GM18868 (cell line): Measurements from ENCODE around the gene ZC3H7B.
"Not testable (repeated sequence)": the region's sequence is repeated elsewhere in the genome, so short reads cannot be mapped to it uniquely, and the experiment has no call there.

Source experiments
- ATAC-seq: cut with Tn5 transposase; IDR thresholded peaks from one replicate; pipeline ENCODE4 v1.9.1; 2021; ENCODE audit warnings: mild to moderate bottlenecking, moderate library complexity; ENCODE audit not compliant: unreplicated experiment

Gene ZC3H7B

GRCh38 chr22:41377846-41378245 is 76.5 kb downstream of the ZC3H7B start:
- ATAC-seq = no peak

DNA sequence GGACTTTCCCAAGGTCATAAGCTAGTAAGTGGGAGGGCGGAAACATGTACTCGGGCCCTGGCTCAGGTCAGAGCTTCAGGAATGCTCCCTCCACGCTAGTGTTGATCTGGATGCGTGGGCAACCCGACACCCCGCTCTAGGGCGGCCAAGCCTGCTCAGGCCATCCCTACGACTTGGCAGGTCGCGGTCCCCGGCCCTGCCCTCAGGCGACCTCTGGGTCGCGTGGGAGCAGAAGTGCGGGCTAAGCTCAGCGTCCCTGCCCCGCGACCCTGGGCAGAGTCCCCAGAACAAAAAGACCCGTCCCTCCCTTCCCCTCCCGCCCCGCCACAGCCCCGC is 79.6 kb downstream of the ZC3H7B start:
- ATAC-seq = peak; percentile 8

GRCh38 chr22:41381329-41382097 is 80.2 kb downstream of the ZC3H7B start, which contains the start of gene TEF:
Gene TEF (plus strand): TSS chr22:41381942. CDS start chr22:41382045, 103 bp downstream.
- ATAC-seq = peak; percentile 84

DNA sequence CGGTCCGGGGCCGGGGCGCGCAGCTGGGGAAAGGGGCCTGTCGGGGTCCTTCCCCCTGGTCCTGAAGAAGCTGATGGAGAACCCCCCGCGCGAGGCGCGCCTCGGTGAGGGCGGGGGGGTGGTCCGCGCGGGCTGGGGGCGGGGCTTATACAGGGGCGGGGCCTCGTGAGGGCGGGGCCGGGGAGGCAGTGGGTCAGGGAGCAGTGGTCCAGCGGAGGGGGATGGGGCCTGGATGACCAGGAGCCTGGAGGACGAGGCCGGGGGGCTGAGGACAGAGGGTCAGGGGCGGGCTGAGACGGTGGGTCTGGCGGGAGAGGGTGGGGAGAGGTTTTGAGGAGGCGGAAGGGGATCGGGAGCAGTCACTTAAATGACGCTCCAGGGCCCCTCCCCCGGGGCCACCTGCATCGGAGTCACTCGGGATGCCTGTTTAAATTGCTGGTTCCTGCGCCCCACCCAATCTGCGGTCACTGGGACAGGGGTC is 80.8 kb downstream of the ZC3H7B start:
- ATAC-seq = peak; percentile 26

DNA sequence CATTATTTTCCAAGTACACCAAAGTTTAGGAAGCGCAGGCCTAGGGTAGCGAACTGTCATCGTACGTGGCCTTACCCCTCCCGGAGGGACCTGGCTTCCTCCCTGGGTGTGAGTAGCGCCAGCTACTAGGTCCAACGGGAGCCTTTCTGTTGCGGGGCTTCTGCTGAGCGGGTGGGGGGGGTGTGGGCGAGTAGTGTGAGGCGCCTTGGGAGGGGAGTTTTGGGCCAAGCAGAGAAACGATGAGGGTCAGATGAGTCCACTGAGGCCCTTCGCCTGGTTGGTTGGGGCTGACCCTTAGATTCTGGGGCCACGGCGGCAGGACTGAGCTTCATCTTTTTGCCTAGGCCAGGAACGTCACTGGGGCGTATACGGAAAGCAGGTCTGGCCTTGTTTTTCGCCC is 81.3 kb downstream of the ZC3H7B start:
- ATAC-seq = no peak

DNA sequence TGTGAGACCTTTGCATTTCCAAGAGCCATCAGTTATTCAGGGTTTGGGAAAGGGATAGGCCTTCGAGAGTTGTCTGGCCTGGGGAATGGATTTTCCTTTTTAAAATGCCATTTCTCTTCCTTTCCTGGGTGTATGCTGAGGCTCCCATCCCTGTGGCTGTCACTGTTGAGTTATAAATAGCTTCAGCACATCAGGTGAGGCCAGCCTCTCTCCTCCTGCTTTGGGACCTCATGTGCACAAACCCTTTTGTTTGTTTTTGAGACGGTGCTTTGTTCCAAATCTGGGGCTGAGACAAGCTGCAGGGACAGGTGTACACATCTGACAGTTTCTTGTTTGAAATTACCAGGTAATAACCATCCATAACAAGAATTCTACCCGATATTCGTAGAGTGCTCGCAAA is 81.8 kb downstream of the ZC3H7B start:
- ATAC-seq = no peak

DNA sequence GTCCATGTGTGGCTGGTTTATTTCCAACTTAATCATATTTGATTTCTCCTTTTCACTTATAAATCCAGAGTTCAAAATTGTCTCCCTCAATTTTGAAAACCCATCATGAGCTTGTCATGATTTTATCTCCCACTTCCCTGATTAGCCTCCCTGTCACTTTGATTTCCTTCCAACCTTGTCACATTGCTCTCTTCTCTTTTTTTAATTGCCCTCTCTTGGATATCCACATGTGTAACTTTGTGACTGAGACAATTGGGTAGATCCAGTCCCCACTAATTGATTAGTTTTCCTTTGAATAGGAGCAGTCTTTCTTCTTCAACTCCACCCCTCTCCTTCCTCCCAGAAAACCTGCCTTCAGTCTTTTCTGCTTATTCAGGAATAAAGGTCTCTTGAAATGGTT is 82.8 kb downstream of the ZC3H7B start:
- ATAC-seq = no peak

DNA sequence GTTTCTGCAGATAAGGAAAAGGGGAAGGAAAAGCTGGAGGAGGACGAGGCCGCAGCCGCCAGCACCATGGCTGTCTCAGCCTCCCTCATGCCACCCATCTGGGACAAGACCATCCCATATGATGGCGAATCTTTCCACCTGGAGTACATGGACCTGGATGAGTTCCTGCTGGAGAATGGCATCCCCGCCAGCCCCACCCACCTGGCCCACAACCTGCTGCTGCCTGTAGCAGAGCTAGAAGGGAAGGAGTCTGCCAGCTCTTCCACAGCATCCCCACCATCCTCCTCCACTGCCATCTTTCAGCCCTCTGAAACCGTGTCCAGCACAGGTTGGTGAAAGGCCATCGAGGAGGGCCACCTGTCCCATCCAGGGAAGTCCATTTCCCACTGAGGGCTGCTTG is 86.0 kb downstream of the ZC3H7B start:
- no peak for ATAC-seq

DNA sequence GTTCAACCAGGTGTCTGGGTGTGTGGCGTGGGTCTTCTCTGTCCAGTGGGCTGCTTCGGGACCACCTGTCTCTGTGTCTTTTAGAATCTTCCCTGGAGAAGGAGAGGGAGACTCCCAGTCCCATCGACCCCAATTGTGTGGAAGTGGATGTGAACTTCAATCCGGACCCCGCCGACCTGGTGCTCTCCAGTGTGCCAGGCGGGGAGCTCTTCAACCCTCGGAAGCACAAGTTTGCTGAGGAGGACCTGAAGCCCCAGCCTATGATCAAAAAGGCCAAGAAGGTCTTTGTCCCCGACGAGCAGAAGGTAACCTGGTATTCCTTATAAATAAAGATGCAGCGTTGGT is 92.7 kb downstream of the ZC3H7B start:
- ATAC-seq = no peak

GRCh38 chr22:41395531-41396240 is 94.4 kb downstream of the ZC3H7B start:
- ATAC-seq = no peak

DNA sequence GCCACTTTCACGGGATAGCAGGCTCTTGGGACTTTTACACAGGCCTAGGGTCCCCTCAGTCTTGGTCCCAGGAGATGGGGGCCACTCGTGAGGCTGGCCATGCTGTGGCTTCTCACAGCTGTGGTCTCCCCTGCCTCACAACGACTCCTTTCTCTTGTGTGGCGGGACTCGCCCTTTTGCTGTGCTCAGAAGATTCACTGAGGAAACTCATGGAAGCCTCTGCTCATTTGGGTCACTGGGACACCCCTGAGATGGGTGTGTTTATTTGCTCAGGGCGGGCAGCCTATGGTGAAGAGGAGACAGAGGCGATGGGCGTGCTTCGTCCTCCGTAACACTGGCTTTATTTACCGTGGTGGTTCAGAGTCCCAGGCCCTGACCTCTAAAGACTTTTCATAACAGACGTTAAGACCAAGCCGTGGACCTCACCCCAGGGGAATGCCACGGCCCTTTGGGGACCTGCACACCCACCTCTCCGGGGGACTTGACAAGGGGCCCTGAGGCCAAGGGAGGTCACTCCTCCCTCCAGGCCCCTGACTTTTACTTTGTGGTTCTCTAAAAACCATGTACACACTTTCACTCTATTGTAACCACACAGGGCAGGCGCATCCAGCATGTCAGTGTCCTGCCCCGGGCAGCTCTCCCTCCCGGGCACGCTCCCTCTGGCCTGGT is 96.0 kb downstream of the ZC3H7B start:
- no peak for ATAC-seq

- no peak for ATAC-seq
These were observed 97.6 kb downstream of the ZC3H7B start for GRCh38 chr22:41398921-41399320.

DNA sequence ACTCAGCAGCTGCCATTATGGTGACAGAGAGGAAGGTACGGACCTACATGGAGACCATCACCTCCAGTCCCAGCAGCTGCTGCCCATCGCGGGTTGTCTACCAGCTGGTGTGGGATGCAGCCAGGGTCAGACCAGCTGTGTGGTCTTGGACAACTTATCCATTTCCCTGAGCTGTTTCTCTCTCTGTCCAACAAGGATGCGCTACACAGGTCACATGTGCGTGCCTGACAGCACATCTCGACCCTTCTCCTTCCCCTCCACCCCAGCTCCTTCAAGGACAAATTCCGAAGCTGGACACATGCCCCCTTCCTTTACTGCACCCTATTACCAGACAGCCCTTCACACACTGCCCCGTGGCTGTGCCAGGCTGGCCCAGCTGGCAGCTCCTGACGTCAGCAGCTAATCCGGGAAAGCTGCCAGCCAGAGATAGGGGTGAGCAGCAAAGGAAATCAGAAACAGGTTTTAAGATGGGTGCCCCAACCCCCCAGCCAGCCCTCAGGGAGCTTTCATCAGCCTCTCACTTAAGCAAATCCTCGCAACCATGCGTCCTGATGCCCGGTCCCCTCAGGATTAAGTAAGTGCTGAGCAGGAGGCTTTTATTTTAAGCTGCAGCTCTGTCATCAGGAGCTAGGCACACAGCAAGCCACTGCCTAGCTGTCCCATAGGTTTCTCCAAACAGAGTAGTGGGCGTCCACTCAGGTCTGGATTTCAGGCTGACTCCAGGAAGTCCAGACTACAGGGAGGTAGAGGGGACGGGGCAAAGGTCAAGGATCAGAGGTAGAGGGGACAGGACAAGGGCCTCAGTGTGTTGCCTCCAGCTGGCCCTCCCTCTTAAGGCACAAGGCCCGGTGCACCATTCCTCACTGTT is 100.7 kb downstream of the ZC3H7B start:
- ATAC-seq = no peak

DNA sequence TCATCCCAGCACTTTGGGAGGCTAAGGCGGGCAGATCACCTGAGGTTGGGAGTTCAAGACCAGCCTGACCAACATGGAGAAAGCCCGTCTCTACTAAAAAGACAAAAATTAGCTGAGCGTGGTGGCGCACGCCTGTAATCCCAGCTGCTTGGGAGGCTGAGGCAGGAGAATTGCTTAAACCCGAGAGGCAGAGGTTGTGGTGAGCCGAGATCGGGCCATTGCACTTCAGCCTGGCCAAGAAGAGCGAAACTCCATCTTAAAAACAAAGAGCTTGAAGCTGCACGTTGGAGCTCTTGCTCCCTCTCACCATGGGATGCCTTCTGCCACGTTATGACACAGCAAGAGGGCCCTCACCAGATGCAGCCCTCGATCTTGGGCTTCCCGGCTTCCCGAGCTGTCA is 101.5 kb downstream of the ZC3H7B start:
- ATAC-seq = not testable (repeated sequence)

- peak; percentile 67 for ATAC-seq
These were observed 102.4 kb downstream of the ZC3H7B start for GRCh38 chr22:41403532-41404318.

GRCh38 chr22:41405588-41405987 is 104.3 kb downstream of the ZC3H7B start:
- no peak for ATAC-seq

DNA sequence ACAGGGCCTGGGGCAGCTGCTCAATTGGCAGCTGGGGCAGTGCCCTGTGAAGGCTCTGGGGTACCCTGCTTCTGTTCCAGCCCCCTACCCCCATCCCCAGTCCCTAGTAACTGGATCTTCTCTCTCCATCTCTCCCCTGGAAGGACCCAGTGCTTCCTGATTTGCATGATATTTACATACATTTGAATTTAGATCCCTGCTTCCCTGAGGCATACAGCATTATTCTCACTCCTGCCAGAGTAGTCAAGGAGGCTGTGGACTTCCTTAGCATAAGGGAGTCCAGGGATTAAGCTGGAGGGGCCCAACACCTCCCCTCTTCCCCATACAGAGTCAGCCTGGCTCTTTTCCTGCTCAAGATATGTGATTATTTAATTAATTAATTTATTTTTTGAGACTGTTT is 105.1 kb downstream of the ZC3H7B start:
- ATAC-seq = no peak

DNA sequence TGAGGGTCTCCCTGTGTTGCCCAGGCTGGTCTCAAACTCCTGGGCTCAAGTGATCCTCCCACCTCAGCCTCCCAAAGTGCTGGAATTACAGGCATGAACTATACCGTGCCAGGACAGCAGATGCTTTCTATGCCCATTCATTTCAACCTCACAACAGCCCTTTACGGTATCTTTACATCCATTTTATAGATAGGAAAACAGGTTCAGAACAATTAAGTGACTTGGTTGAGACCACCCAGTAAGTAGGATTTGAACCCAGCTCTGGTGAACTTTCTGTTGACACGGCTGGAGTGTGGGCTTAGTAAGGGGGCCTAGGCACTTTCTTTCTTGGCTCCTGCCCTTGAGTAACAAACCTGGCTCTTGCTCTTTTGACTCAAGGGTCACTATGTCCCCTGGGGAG is 106.1 kb downstream of the ZC3H7B start:
- no peak for ATAC-seq

- no peak for ATAC-seq
These were observed 107.3 kb downstream of the ZC3H7B start for GRCh38 chr22:41408665-41409064.
